GM18507 (cell line): ENCODE results near the gene DNAJC4.

Experiments
- DNase-seq: peaks from one replicate; pipeline ENCODE4 v3.0.0; 2011; ENCODE audit warnings: low read depth; ENCODE audit not compliant: insufficient read length; ENCODE audit errors: extremely low spot score
- FAIRE-seq: peaks from 2 replicates; lab custom pipeline; 2011; peaks lifted over from hg19 to GRCh38; lab: Jason Lieb, UNC

Gene DNAJC4

DNA sequence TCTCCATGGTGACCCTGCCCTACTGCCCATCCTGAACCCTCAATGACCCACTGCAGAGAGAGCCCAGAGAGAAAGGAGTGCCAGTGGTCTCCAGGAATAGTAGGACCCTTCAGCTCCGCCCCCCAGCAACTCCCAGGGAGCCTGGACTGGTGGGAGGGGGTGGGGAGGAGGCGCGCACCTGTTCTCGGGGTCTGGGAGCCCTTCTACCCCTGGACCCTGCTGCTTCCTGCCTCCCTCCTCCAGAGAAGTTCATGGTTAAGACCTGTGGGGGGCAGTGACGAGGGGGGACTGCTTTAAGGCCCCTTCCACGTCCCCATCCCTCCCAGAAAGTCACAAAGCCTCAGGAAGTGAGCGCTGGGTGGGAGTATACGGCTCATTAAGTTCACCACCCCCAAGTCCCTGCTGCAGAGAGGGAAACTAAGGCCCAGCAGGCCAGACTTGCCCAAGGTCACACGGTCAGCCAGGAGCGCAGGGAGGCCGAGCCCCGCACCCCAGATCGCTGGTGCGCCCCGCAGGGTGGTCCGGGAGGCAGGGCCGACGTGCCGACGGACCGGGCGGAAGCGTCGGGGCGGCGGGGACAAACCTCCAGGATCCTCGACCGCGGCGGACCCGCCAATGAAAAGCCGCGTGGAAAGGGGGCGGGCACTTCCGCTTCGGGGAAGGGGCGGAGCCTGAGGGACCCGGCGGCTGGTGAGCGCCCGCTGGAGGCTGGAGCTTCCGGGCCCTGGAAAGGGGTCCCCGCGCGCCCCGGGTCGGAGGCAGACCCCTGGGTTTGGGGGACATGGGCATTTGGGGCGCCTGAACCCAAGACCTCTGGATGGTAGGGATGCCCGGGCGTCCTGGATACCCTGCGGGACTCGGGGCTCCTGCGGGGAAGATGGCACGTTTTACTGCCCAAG is 4.5 kb upstream of the DNAJC4 start, which contains the start of the genes NUDT22 and TRPT1:
TSS of gene NUDT22 (plus strand) at position 667 of the 899 bp plus-strand sequence. CDS start 379 bp downstream, outside the sequence.
TSS of gene TRPT1 (minus strand) at position 579 of the 899 bp plus-strand sequence. CDS start at position 253, 326 bp downstream.
- DNase-seq (peak; percentile 88), FAIRE-seq (peak; percentile 84)

DNA sequence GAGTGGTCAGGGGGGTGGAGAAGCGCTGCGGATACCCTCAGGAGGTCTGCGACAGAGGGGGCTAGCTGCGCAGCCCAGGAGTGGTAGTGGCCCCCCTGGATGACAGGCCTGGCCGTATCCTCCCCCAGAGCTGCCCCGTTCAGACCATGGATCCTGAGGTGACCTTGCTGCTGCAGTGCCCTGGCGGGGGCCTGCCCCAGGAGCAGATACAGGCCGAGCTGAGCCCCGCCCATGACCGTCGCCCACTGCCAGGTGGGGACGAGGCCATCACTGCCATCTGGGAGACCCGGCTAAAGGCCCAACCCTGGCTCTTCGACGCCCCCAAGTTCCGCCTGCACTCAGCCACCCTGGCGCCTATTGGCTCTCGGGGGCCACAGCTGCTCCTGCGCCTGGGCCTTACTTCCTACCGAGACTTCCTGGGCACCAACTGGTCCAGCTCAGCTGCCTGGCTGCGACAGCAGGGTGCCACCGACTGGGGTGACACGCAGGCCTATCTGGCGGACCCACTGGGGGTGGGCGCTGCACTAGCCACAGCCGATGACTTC is 3.8 kb upstream of the DNAJC4 start:
- FAIRE-seq, result peak; percentile 60
- DNase-seq, result no peak

DNA sequence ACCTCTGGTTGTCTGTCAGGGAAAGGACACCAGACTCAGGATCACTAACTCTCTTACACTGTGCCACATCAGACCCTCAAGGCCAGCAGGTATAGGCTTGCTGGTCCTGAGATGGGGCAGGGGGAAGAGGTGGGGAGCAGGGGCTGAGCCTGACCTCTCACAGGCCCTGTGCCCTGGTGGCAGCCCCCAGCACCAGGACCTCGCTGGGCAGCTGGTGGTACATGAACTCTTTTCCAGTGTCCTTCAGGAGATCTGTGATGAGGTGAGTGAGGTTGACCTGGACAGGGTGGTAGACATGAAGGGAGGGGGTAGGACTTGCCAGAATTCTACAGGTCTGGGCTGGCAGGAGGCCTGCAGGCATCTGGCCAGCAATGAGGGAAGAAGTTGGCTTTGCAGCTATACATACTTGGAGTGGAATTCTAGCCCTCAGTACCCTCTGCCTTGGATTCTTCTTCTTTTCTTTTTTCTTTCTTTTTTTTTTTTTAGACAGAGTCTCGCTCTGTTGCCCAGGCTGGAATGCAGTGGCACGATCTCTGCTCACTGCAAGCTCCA is 2.9 kb upstream of the DNAJC4 start:
- no peak for FAIRE-seq
- no peak for DNase-seq

GRCh38 chr11:64229090-64229743 is 1.1 kb upstream of the DNAJC4 start:
- DNase-seq, result no peak
- no peak for FAIRE-seq

DNA sequence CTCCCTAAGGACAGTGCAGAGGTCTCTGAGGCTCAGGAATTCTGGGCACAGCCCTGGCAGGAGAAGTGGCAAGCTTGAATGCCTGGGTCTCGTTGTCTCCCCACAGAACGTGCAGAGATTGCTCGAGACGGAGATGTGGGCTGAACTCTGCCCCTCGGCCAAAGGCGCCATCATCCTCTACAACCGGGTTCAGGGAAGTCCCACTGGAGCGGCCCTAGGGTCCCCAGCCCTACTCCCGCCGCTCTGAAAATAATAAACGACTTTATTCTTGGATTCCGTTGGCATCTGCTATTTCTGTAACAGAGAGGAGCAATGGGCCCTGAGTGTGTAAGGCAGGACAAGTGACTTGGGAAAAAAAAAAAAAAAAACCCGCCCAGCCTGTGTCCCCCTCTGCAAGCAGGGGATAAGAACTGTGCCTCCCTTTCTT is 591 bp upstream of the DNAJC4 start:
- FAIRE-seq (no peak), DNase-seq (no peak)

DNA sequence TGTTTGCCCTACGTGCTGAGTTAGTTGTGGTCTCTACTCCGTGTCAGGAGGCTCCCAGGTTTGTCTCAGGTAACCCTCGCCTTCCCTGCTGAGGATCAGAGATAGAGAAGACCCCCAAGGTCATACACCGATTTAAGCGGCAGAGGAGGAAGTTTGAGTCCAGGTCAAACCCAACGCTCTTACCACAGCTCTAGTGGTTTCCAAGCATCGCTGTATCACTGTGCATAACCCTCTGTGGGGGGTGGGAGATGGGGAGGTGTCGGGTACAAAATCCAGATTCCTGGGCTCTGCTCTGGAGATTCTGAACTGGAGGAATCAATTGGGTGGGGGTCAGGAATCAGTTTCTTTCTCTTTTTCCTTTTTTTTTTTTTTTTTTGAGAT is 627 bp downstream of the DNAJC4 start:
- FAIRE-seq (no peak), DNase-seq (no peak)

DNA sequence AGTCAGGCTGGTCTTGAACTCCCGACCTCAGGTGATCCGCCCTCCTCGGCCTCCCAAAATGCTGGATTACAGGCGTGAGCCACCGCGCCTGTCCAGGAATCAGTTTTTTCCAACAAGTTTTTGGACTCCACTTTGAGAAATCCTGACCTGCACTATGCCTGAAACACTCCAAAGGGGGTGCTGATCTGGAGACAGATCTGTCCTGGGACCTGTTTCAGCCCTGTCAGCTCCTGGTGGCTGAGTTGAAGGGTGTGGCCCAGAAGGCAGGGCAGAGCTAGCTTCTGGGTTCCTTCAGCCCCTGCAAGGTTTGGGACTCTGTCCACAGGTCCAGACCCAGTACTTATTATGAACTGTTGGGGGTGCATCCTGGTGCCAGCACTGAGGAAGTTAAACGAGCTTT is 1.2 kb downstream of the DNAJC4 start:
- no peak for FAIRE-seq

DNA sequence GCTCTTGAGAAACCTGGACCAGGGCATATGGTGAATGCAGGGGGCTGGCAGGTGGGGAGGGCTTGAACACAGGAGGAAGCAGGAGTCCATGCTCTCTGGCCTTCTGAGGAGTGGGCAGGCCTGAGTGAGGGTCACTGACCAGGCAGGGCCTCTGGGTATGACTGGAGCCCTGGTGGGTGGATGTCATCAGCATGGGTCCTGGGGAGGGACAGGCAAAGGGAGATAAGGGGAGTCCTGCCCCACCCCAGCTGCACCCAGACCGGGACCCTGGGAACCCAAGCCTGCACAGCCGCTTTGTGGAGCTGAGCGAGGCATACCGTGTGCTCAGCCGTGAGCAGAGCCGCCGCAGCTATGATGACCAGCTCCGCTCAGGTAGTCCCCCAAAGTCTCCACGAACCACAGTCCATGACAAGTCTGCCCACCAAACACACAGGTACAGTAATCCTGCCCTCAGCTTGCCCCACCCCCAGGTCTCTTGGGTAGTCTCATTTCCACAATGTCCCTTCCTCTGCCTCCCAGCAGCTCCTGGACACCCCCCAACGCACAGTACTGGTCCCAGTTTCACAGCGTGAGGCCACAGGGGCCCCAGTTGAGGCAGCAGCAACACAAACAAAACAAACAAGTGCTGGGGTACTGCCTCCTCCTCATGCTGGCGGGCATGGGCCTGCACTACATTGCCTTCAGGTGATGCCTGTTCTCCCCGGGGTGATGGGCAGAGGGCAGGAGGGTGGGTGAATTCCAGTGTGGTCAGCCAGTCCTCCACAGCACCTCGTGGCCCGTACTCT is 2.0 kb downstream of the DNAJC4 start:
- FAIRE-seq, result no peak
- no peak for DNase-seq

More for the DNA sequence above, 1.2 kb downstream of the DNAJC4 start:
- no peak for DNase-seq

- FAIRE-seq (no peak), DNase-seq (no peak)
These were observed 2.6 kb downstream of the DNAJC4 start for GRCh38 chr11:64232967-64233315.

- DNase-seq, result no peak
- peak; percentile 21 for FAIRE-seq
These were observed 3.7 kb downstream of the DNAJC4 start, which contains the start of gene VEGFB for GRCh38 chr11:64233913-64234586. Gene VEGFB (plus strand): TSS chr11:64234584. CDS start chr11:64234834, 250 bp downstream.

- DNase-seq, result no peak
- peak; percentile 39 for FAIRE-seq
These were observed 4.5 kb downstream of the DNAJC4 start for GRCh38 chr11:64234647-64235379.

GRCh38 chr11:64235437-64236161 is 5.3 kb downstream of the DNAJC4 start:
- FAIRE-seq (no peak), DNase-seq (no peak)

- FAIRE-seq (no peak), DNase-seq (no peak)
These were observed 7.2 kb downstream of the DNAJC4 start for GRCh38 chr11:64237484-64237951.

GRCh38 chr11:64238076-64238475 is 7.7 kb downstream of the DNAJC4 start:
- DNase-seq, result no peak
- FAIRE-seq, result no peak

DNA sequence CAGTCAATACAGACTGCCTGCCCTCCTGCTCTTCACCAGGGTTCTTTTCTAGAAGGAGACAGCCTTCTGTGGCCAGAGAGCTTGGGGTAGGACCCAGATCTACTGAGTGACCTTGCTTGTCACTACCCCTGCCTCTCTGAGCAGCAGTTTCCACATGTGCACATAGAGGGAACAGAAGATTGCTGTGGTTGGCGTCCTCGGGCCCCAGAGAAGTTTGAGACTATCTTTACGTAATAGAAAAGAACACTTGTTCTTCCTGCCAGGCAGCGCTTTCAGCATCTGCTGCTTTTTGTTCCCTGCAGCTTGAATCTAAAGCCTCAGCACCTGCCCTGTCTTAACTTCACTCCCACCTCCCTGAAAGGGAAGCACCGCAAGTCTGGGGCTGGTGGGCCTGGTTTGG is 8.7 kb downstream of the DNAJC4 start:
- DNase-seq, result no peak
- FAIRE-seq, result no peak

- DNase-seq, result no peak
- peak; percentile 61 for FAIRE-seq
These were observed 9.5 kb downstream of the DNAJC4 start for GRCh38 chr11:64239662-64240434.
